NCI-H2196 (cell line): ENCODE data around the gene LTB4R.
"Not testable (repeated sequence)": the region's sequence is repeated elsewhere in the genome, so short reads cannot be mapped to it uniquely, and the experiment has no call there.

Source experiments
- DNase-seq: peaks from one replicate; lab custom pipeline; 2025; ENCODE audit not compliant: unreplicated experiment; lab: John Stamatoyannopoulos, UW

The LTB4R gene

GRCh38 chr14:24317141-24317928 lies 6.0 kb downstream of the LTB4R start:
- no peak for DNase-seq

GRCh38 chr14:24321212-24321975 lies 10.1 kb downstream of the LTB4R start:
- no peak for DNase-seq

DNA sequence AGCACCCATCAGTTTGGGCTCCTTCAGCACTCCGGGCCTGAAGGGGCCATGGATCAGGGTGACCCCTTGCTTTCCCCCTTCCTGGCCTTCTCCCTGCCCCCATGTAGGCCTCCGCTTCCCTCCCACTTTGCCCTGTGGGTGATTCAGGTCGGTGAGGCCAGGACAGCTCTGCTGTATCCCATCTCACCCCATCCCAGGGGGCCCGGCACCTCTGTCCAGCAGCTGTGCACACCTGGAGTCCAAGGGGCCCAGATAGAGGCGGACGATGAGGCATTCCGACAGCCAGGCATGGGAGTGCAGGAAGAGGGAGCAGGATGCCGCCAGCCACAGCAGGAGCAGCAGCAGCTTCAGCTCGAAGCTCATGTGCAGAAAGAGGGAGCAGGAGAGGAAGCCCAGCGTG lies 11.4 kb downstream of the LTB4R start:
- no peak for DNase-seq

GRCh38 chr14:24323341-24323740 lies 12.0 kb downstream of the LTB4R start:
- no peak for DNase-seq

DNA sequence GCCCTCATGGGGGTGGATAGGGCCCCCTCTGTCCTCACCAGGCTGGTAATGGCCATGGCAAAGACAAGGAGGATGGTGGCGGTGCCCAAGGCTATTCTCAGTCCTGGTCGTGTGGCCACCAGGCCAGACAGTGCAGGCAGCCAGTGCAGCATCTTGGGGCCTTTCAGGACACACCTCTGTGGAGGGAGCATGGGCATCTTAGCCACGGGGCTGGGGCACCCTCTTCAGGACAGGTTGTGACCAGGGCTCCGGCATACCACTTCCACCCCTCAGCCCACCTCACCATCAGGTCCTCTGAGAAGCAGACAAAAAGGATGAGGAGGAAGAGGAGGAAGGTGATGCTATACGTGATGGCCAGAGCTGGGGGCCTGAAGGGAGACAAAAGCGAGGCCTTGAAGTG lies 12.7 kb downstream of the LTB4R start:
- no peak for DNase-seq

DNA sequence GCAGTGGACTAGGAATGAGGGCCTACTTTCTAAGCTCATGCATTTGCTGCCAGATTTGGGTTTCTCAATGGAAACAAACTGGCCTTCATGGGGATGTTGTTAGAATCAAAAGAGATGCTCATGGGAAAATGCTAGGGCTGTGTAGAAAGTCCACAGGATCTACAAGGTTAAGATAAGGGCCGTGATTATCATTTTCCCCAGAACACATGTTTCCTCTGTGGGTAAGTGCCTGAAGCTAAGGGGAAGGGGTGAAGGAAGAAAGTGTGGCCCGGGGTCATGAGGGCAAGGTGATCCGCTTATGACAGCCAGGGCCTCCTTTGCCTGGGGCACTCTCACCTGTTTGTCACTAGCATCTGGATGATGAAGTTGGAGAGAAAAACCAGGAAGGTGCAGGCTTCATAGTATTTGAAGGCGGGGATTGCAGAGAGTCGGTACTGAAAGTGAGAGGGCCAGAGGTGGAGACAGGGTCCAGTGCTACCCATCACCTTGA lies 13.8 kb downstream of the LTB4R start:
- DNase-seq: no peak

- DNase-seq: no peak
Observed at GRCh38 chr14:24325963-24326362, 14.7 kb downstream of the LTB4R start.

- no peak for DNase-seq
Observed at GRCh38 chr14:24327303-24327702, 16.0 kb downstream of the LTB4R start.

- DNase-seq: not testable (repeated sequence)
Observed at GRCh38 chr14:24327914-24328313, 16.6 kb downstream of the LTB4R start.

DNA sequence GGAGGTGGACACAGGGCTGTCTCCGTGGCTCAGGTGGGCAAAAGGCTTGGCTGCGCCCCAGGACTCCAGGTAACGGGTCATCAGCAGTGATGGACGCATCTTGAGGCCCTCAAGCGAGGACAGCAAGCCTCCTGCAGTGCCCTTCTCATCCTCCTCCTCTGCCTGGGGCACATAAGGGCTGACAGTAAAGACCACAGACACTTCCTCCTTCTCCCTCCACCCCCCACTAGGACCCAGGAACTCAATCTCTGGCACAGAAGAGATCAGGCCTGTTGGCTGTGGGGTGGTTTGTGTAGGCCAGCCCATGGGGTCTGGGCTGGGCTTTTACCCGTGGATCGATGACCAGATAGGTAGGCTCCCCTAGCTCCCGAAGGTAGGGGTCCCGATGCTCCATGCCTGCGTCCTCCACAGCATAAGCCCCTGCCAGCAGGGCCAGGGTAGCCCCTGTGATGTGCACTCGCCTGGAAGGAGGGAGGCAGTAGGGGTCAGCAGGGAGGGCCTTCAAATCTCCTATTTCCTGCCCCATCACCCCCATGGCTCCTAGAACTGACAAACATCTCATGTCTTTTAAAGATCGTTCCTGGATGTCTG lies 17.9 kb downstream of the LTB4R start:
- no peak for DNase-seq

DNA sequence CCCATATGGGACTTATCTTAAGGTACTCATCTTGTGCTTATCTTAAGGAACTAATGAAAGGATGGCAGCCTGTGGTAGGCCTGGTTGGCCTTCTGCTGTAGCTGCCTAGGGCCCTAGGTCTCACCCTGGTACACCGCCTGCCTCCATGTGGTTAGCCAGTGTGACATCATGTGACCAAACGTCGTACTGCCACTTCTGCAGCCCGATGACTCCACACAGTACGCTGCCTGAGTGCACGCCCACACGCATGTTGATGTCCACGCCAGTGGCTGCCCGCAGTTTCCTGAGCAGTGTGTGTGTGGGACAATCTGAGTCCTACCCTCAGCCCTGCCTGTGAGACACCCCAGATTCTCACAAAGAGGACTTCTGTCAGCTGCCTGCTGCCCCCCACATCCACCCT lies 18.4 kb downstream of the LTB4R start:
- no peak for DNase-seq

DNA sequence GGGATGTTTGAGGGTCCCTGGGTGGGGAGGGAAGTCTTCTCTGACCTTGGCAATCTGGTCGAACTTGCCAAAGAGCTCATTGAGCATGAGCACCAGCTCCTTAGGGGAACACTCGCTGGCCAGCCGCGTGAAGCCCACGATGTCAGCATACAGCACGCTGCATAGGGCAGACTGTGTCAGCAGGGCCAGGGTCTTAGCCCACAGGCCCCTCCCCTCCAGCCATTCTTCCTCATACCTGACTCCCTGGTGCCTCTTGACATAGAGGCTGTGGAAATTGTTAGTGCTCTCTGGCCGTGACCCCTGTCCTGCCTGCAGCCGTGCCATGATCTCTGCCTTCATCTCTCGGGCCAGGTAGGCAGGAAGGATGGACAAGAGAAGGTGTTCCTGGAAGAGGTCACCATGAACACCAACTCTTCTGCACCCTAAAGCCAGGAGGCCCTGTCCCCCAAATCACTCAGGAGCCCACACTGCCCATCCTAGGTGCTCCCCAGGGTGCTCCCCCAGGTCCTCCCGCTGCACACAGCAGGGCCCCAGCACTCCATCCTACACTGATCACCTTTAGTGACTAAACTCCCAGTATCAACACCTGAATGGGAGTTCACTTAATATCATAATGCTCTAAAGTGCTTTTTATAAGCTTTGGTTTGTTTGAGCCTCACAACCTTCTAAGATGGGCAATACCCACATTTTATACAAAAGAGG lies 19.8 kb downstream of the LTB4R start:
- no peak for DNase-seq

DNA sequence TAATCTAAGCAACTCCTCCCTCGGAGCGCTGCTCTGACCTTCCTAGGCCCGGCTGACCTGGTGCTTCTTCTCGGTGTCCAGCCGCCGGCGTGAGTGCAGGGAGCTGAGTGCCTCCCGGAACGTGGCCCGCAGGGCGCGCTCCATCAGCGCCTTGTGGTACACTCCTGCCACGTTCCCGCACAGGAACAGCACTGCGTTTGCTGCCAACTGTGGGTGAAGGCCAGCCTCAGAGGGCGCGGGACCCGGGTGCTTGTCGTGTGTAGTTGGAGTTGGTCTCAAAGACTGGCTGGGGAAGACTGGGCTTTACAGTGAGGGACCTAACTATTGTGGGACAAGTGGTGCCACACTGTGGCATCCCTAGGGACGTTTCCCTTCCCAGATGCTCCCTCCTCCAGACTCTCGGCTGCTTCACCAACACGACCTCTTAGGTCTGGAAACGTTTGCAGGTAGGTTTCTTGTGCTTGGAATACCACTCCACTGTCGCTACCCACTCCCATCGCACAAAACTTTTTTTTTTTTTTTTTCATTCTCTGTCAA lies 20.5 kb downstream of the LTB4R start:
- DNase-seq: no peak

DNA sequence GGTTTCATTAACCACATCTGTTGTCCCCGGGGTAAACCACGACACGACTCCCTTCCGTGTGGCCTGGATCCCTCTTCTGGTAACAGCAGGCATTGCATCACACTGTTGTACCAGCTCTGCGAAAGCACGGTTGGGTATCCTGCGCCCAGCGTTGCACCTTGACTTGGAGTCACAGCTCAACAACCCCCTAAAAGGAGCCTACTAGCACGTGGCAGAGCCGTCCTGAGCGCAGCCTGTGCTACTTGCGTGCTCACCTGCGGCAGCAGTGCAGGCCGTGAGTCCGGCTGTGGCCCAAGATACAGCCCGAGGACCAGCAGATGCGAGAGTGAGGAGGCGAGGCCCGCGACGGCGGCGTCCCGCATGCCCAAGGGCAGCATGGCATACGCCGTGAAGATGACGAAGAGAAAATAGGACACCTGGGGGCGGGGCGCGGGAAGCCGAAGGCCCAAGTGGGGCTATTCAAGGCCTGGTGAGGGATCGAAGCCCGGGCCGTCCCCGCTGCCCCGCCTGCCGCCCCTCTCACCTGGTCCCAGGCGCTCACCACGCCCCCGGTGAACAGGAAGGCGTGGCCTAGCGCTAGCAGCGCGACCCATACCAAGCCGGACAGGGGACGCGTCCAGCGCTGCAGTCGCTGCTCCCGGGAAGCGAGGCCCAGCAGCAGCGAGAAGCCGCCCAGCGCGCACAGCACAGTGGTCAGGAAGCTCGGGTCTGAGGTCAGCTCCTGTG lies 21.1 kb downstream of the LTB4R start:
- DNase-seq: peak; percentile 35

DNA sequence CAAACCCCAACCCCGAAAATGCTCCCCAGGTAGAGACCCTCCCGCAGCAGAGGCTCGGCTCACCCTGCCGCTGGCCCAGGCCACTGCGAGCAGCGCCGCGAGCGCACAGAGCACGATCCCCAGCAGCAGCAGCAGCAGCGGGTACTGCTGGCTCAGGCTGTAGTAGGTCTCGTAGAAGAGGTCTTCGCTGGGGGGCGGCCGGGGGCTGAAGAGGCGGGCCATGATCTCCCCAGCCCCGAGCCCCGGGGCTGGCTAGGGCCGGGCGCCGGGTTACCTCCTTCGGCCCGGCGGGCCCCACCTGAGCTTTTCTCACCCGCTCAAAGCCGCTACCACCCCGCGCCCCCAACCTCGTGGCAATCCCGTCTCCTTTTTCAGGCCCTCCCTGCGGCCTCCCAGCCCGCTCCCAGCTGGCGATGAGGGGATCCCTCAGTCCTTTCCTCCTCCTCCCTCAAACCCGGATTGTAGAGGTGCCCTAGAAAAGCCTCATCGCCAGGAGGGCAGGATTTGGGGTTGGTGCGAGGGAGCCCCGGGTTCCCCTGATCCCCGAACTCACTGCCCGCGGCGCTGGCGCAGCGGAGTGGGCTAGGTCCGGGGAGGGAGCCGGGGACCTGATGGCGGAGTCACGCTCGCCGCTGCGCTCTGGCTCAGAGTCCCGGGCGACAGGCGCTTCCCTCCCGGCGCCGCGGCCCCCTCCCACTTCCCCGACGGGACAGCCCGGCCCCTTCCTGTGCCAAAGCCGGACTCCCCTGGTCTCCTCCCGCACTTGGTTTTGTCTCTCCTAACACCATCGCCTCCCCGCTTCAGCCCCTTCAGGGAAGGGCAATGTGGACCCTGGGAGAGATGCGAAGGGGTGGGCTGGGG lies 23.4 kb downstream of the LTB4R start, which contains the start of gene ADCY4:
Gene ADCY4, minus strand, starts transcription at position 641 of the 861 bp plus-strand sequence. Its CDS starts 419 bp downstream, at position 222.
- DNase-seq: no peak

DNA sequence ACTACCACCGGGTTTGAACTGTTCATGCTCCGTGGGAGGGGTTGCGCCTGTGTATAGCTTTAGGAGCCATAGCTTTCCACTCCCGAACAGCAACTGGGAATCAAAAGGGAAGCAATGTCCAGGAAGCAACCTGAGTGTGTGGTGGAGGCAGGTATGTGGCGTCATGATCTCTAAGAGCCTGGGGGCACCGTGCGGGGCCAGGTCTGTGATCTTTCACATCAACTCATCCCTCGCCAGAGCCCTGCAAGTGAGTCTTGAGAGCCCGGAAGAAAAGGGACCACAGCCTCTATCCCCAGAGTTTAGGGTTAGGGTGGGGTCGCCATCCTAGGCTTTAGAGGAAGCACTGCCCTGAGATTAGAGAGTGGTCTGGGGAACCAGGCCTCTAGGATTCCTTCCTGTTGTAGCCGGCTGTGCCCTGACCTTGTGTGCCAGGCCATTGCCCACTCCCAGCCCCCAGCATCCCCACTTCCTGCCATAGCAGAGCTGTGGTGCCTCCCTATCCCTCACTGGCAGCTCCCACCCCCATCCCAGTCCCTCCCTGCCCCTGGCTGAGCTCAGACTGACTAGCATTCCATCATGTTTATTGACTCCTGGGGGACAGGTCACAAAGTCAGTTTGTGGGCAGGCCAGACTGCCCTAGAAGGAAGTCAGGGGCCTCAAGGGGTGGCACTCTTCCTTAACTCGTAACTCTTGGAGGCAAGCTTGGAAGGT lies 24.3 kb downstream of the LTB4R start:
- no peak for DNase-seq

GRCh38 chr14:24337144-24337823 lies 26.0 kb downstream of the LTB4R start:
- no peak for DNase-seq

DNA sequence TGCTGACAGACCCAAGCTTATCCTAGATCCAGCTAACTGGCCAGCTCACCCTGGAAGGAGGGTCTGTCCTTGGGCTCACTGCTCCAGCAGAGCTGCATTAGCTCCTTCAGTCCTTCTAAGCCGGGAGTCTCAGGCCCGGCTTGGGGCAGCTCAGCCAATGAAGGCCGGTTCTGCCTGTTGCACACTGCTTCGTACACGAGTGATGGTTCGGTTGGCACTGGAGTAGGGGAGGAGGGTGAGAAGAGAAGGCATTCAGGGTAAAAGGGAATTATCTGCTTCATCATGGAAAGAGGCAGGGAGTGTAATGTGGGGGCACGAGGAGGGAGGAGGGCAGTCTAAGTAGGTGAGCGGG lies 26.5 kb downstream of the LTB4R start:
- no peak for DNase-seq
